Endodermal cell (in vitro differentiated cells): ENCODE data around the gene EID3. TPM values are rescaled to one million over a fixed set of nuclear protein-coding genes. Genes with fewer than 3 reads are reported as not detected.
A peak's percentile ranks its signal among the peaks of the same experiment; 100 is the strongest.

ENCODE experiments used
- DNase-seq: peaks from one replicate; pipeline ENCODE4 v3.0.0-alpha.2; 2017
- H3K27ac ChIP-seq: 2 replicates; pipeline ENCODE4 v1.5.1; 2013; ENCODE audit warnings: mild to moderate bottlenecking, low read depth, low read length, moderate library complexity
- H3K27me3 ChIP-seq: 2 replicates; pipeline ENCODE4 v1.6.1; 2013; ENCODE audit warnings: mild to moderate bottlenecking, low read length, moderate library complexity; ENCODE audit not compliant: insufficient read depth, control insufficient read depth, poor library complexity, severe bottlenecking
- H3K36me3 ChIP-seq: 2 replicates; pipeline ENCODE4 v1.7.0; 2013; ENCODE audit warnings: mild to moderate bottlenecking, low read length, moderate library complexity; ENCODE audit not compliant: control insufficient read depth, insufficient read depth
- H3K4me1 ChIP-seq: one replicate; pipeline ENCODE4 v1.7.0; 2013; ENCODE audit warnings: low read length; ENCODE audit not compliant: control insufficient read depth, insufficient read depth
- H3K4me3 ChIP-seq: 2 replicates; pipeline ENCODE4 v1.5.1; 2013; ENCODE audit warnings: mild to moderate bottlenecking, low read length, moderate library complexity
- H3K9ac ChIP-seq: 2 replicates; pipeline ENCODE4 v1.6.1; 2013; ENCODE audit warnings: mild to moderate bottlenecking, low read length, moderate library complexity; ENCODE audit not compliant: poor library complexity, severe bottlenecking; ENCODE audit errors: extremely low read depth
- H3K9me3 ChIP-seq: 2 replicates; pipeline ENCODE4 v1.6.1; 2013; ENCODE audit warnings: mild to moderate bottlenecking, low read length, moderate library complexity; ENCODE audit not compliant: control insufficient read depth
- H3K27ac Mint-ChIP-seq: 2 replicates; pipeline ENCODE4 v1.8.0; 2020; ENCODE audit warnings: mixed read lengths
- H3K27me3 Mint-ChIP-seq: 2 replicates; pipeline ENCODE4 v1.8.0; 2021; ENCODE audit warnings: mild to moderate bottlenecking, mixed read lengths; ENCODE audit not compliant: insufficient read depth
- H3K36me3 Mint-ChIP-seq: 2 replicates; pipeline ENCODE4 v1.8.0; 2020; ENCODE audit warnings: low read depth, mixed read lengths
- H3K4me1 Mint-ChIP-seq: 2 replicates; pipeline ENCODE4 v1.8.0; 2020; ENCODE audit warnings: mixed read lengths
- H3K4me3 Mint-ChIP-seq: 2 replicates; pipeline ENCODE4 v1.8.0; 2020; ENCODE audit warnings: mild to moderate bottlenecking, moderate library complexity, mixed read lengths
- H3K9me3 Mint-ChIP-seq: 2 replicates; pipeline ENCODE4 v1.8.0; 2020; ENCODE audit warnings: mild to moderate bottlenecking, mixed read lengths
- WGBS, 2 experiments: methylation state at CpG; one replicate each; pipeline versions ENCODE4 v1.1.5 to v1.1.7; 2013; ENCODE audit warnings: missing lambda C conversion rate in 2 of 2, mixed read lengths in 1 of 2; ENCODE audit not compliant: insufficient coverage in 1 of 2, insufficient read length in 1 of 2; 5-methylcytosine and 5-hydroxymethylcytosine counted together
- total RNA-seq, 2 donors: library from RNA; stranded (reverse); fragmentation: NEBNext Ultra II Directional in 1 of 2; extraction: Animal tissue kit (Norgen Biotek cat#: 25700) in 1 of 2; gene quantifications; 2 replicates in 1 of 2; 3 replicates in 1 of 2; pipeline ENCODE4 v1.2.1, GENCODE V29; 2021
- TF ChIP-seq, protein P1 (sequence below): fragments of 200-600 bp; sonication (generic); conservative IDR thresholded peaks from 2 replicates; pipeline ENCODE4 v1.5.0; 2021; ENCODE audit warnings: antibody characterized with exemption, mild to moderate bottlenecking

The EID3 gene
- total RNA-seq, 2 donors from 2014 or later = 3.7 to 4.6 TPM

DNA sequence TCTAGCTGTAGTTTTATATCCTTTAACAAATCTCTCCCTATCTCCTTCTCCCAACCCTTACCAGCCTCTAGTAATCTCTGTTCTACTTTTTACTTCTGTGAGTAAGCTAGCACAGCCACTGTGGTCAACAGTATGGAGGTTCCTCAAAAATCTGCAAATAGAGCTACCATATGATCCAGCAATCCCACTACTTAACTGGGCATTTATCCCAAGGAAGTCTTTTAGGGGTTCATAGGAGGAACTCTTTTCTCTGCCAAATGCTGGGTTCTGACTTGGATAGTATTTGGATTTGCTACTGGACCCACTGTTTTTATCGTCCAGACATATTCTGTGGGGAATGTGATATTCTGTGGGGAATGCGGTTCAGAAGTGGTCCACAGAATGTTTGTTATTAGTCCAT lies 41.1 kb downstream of the EID3 start:
- Mint-ChIP-seq H3K36me3 (peaks cover 57% of the 10 kb centered on the region), H3K27ac (no peak overlapping the region), H3K27me3 (no peaks in the 10 kb centered on the region), H3K4me1 (peaks cover 23% of the 10 kb centered on the region), H3K9me3 (no peaks in the 10 kb centered on the region), H3K4me3 (no peak overlapping the region)
- peaks cover 3% of the 10 kb centered on the region for H3K4me1 ChIP-seq
- TF ChIP-seq, protein P1, sequence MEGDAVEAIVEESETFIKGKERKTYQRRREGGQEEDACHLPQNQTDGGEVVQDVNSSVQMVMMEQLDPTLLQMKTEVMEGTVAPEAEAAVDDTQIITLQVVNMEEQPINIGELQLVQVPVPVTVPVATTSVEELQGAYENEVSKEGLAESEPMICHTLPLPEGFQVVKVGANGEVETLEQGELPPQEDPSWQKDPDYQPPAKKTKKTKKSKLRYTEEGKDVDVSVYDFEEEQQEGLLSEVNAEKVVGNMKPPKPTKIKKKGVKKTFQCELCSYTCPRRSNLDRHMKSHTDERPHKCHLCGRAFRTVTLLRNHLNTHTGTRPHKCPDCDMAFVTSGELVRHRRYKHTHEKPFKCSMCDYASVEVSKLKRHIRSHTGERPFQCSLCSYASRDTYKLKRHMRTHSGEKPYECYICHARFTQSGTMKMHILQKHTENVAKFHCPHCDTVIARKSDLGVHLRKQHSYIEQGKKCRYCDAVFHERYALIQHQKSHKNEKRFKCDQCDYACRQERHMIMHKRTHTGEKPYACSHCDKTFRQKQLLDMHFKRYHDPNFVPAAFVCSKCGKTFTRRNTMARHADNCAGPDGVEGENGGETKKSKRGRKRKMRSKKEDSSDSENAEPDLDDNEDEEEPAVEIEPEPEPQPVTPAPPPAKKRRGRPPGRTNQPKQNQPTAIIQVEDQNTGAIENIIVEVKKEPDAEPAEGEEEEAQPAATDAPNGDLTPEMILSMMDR = no peak
- 94 to 100% methylated on average over 2 of the region's 2 CpGs for WGBS, 2 experiments
- no peak for DNase-seq
- no peak overlapping the region for H3K27ac ChIP-seq
- peaks cover 71% of the 10 kb centered on the region for H3K36me3 ChIP-seq
- no peaks in the 10 kb centered on the region for H3K27me3 ChIP-seq
- H3K9ac ChIP-seq = no peak overlapping the region
- H3K4me3 ChIP-seq = no peak overlapping the region
- no peaks in the 10 kb centered on the region for H3K9me3 ChIP-seq

DNA sequence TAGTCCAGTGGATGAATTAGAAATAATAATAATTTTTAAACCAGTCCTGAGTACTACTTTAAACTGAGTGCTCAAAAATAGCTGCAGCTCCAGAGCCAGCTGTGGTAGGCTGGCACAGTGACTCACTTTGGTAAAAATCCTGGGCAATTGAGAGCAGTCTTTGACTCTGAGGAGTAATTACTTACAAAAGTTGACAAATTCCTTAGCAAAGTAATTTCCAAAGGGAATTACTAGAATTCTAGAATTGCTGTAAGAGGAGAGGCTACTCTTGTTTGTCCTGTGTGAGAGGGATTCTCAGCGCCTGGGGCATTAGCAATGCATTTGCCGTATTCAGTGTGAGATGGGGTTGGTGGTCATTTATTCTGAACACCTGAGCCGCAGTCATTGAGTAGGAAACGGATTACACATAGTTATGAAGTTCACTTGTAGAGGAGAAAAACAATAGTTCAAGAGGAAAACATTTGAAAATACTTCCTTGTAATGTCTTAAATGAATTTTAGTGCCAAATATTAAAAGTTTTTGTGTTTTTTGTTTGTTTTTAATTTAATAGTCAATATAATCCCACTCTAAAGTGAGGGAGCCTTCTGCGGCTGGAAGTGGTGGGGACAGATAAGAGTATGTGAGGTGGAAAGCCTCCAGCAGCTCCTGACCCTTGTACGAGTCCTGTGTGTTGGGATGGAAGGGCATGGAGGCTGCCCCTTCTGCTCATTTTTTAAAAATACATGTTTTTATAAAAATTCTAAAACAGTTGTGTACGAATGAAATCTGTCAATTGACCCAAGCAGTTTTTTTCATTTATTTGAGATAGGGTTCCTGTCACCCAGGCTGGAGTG lies 41.9 kb downstream of the EID3 start:
- Histone ChIP-seq H3K4me1 (peaks cover 3% of the 10 kb centered on the region), H3K27me3 (no peaks in the 10 kb centered on the region), H3K9me3 (no peaks in the 10 kb centered on the region), H3K9ac (no peak overlapping the region), H3K4me3 (no peak overlapping the region), H3K36me3 (peaks cover 70% of the 10 kb centered on the region), H3K27ac (no peak overlapping the region)
- Mint-ChIP-seq H3K9me3 (no peaks in the 10 kb centered on the region), H3K27ac (no peak overlapping the region), H3K4me3 (no peak overlapping the region), H3K36me3 (peaks cover 52% of the 10 kb centered on the region), H3K27me3 (no peaks in the 10 kb centered on the region), H3K4me1 (peaks cover 20% of the 10 kb centered on the region)
- WGBS, 2 experiments = 96% methylated on average over 5 to 6 of the region's 7 CpGs
- DNase-seq = peak; percentile 60
- TF ChIP-seq, protein P1 = no peak

DNA sequence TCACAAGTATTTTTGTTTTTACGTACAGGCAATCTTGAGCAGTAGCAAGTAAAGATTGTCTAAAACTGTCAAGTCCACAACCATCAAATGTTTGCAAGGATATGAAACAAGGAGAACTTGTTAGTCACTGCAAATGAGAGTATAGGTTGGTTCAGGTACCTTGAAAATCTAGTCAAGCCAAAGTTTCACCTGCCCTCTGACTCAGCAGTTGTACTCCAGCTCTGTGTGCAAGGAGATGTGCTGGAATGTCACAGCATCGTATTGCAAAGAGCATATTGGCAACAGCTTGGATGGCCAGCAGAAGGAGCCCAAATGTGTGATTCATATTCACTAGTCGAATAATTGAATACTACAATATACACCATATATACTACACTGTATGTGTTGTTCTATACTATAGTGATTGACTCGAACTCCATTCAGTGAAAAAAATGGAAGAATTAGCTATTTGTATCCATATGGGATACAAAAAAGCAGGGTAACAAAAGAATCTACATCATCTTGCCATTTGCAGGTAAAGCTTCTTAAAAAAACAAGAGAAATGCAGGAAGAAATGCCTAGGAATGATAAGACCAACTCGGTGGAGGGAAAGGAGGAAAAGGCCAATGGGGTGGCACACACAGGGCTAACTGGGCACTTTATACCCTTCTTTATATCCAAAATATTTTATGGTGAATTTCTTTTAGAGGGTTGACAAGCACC lies 44.0 kb downstream of the EID3 start:
- no peak overlapping the region for H3K27ac ChIP-seq
- Mint-ChIP-seq H3K9me3 (no peaks in the 10 kb centered on the region), H3K27ac (peak overlapping the region; percentile 17), H3K36me3 (peaks cover 39% of the 10 kb centered on the region), H3K4me1 (peaks cover 9% of the 10 kb centered on the region), H3K27me3 (no peaks in the 10 kb centered on the region), H3K4me3 (no peak overlapping the region)
- H3K36me3 ChIP-seq = peaks cover 64% of the 10 kb centered on the region
- no peaks in the 10 kb centered on the region for H3K9me3 ChIP-seq
- no peaks in the 10 kb centered on the region for H3K27me3 ChIP-seq
- no peak overlapping the region for H3K4me3 ChIP-seq
- DNase-seq = peak; percentile 38
- TF ChIP-seq, protein P1 = no peak
- 91 to 94% methylated on average over 3 to 4 of the region's 5 CpGs for WGBS, 2 experiments
- no peaks in the 10 kb centered on the region for H3K4me1 ChIP-seq
- H3K9ac ChIP-seq = no peak overlapping the region
